Measurements from ENCODE around the gene CDC42.
A peak's percentile ranks its signal among the peaks of the same experiment; 100 is the strongest.

The CDC42 gene

GRCh38 chr1:22075718-22076117 lies 23.2 kb downstream of the CDC42 start:
- DNase-seq (ENCODE audit: low read depth) = no peak

GRCh38 chr1:22076346-22076745 lies 23.8 kb downstream of the CDC42 start:
- no peak for DNase-seq (ENCODE audit: low read depth)

- no peak for DNase-seq (ENCODE audit: low read depth)
Observed at GRCh38 chr1:22077728-22078127, 25.2 kb downstream of the CDC42 start.

GRCh38 chr1:22078133-22078532 lies 25.6 kb downstream of the CDC42 start:
- no peak for DNase-seq (ENCODE audit: low read depth)

GRCh38 chr1:22080191-22080590 lies 27.7 kb downstream of the CDC42 start:
- DNase-seq (ENCODE audit: low read depth) = no peak

- no peak for DNase-seq (ENCODE audit: low read depth)
Observed at GRCh38 chr1:22088331-22088730, 35.8 kb downstream of the CDC42 start.

- no peak for DNase-seq (ENCODE audit: low read depth)
Observed at GRCh38 chr1:22089134-22089571, 36.6 kb downstream of the CDC42 start.

GRCh38 chr1:22089787-22090186 lies 37.3 kb downstream of the CDC42 start:
- no peak for DNase-seq (ENCODE audit: low read depth)

- DNase-seq (ENCODE audit: low read depth) = no peak
Observed at GRCh38 chr1:22090867-22091266, 38.4 kb downstream of the CDC42 start.

- peak; percentile 10 for DNase-seq (ENCODE audit: low read depth)
Observed at GRCh38 chr1:22092026-22092768, 39.7 kb downstream of the CDC42 start.

GRCh38 chr1:22093513-22093912 lies 41.0 kb downstream of the CDC42 start:
- no peak for DNase-seq (ENCODE audit: low read depth)

GRCh38 chr1:22096036-22096435 lies 43.5 kb downstream of the CDC42 start:
- DNase-seq (ENCODE audit: low read depth) = no peak

- no peak for DNase-seq (ENCODE audit: low read depth)
Observed at GRCh38 chr1:22096463-22096862, 44.0 kb downstream of the CDC42 start.

- no peak for DNase-seq (ENCODE audit: low read depth)
Observed at GRCh38 chr1:22098752-22099151, 46.2 kb downstream of the CDC42 start.

GRCh38 chr1:22100168-22100567 lies 47.7 kb downstream of the CDC42 start:
- no peak for DNase-seq (ENCODE audit: low read depth)

- no peak for DNase-seq (ENCODE audit: low read depth)
Observed at GRCh38 chr1:22101199-22101598, 48.7 kb downstream of the CDC42 start.

- no peak for DNase-seq (ENCODE audit: low read depth)
Observed at GRCh38 chr1:22101995-22102394, 49.5 kb downstream of the CDC42 start.

GRCh38 chr1:22102746-22103145 lies 50.2 kb downstream of the CDC42 start:
- no peak for DNase-seq (ENCODE audit: low read depth)

GRCh38 chr1:22104094-22104493 lies 51.6 kb downstream of the CDC42 start:
- DNase-seq (ENCODE audit: low read depth) = no peak

- DNase-seq (ENCODE audit: low read depth) = no peak
Observed at GRCh38 chr1:22104865-22105437, 52.4 kb downstream of the CDC42 start.

- no peak for DNase-seq (ENCODE audit: low read depth)
Observed at GRCh38 chr1:22105611-22106207, 53.2 kb downstream of the CDC42 start.

GRCh38 chr1:22107126-22107525 lies 54.6 kb downstream of the CDC42 start:
- DNase-seq (ENCODE audit: low read depth) = no peak

GRCh38 chr1:22108339-22109105 lies 56.0 kb downstream of the CDC42 start:
- DNase-seq (ENCODE audit: low read depth) = no peak
